Fibroblast of villous mesenchyme (primary cell): ENCODE results near the gene TNC. TPM values are rescaled to one million over a fixed set of nuclear protein-coding genes. Genes with fewer than 3 reads are reported as not detected.
A peak's percentile ranks its signal among the peaks of the same experiment; 100 is the strongest.

ENCODE experiments used
- DNase-seq: peaks from one replicate; pipeline ENCODE4 v3.0.0-alpha.2; 2010; ENCODE audit warnings: low read depth
- H3K4me3 ChIP-seq: 2 replicates; pipeline ENCODE4 v1.5.1; 2011; ENCODE audit warnings: low read depth, mild to moderate bottlenecking, low read length
- total RNA-seq: library from RNA; depleted of rRNA; stranded (reverse); fragments of >200 nt; gene quantifications from 2 replicates; pipeline ENCODE4 v1.2.3, GENCODE V29; 2012
- TF ChIP-seq, protein P1 (sequence below): IDR thresholded peaks from 2 replicates; pipeline ENCODE4 v1.5.1; 2012; ENCODE audit warnings: low read depth, mild to moderate bottlenecking, low read length; ENCODE audit not compliant: insufficient read depth

The TNC gene
- total RNA-seq, 1 donor = 371 TPM

DNA sequence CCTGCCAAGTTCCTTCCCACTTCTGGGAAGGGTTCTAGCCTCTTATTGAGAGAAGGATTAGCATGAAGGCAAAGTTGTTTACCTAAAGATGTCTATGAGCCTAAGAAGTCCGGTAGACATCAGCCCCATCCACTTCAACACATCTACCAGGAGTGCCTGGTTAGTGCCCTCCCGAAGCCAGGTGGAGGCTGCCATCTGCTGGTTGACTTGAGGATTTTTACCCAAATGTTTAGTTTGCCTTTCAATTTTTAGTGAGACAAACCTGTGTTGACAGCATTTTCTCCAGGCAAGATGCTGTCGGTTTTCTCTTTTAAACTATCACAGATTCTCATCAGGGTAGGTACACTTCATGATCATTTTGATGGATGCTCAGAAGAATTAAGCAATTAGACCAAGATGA lies 104.0 kb downstream of the TNC start:
- DNase-seq = peak; percentile 78
- TF ChIP-seq, protein P1, sequence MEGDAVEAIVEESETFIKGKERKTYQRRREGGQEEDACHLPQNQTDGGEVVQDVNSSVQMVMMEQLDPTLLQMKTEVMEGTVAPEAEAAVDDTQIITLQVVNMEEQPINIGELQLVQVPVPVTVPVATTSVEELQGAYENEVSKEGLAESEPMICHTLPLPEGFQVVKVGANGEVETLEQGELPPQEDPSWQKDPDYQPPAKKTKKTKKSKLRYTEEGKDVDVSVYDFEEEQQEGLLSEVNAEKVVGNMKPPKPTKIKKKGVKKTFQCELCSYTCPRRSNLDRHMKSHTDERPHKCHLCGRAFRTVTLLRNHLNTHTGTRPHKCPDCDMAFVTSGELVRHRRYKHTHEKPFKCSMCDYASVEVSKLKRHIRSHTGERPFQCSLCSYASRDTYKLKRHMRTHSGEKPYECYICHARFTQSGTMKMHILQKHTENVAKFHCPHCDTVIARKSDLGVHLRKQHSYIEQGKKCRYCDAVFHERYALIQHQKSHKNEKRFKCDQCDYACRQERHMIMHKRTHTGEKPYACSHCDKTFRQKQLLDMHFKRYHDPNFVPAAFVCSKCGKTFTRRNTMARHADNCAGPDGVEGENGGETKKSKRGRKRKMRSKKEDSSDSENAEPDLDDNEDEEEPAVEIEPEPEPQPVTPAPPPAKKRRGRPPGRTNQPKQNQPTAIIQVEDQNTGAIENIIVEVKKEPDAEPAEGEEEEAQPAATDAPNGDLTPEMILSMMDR = peak; percentile 77
- H3K4me3 ChIP-seq = no peak overlapping the region

DNA sequence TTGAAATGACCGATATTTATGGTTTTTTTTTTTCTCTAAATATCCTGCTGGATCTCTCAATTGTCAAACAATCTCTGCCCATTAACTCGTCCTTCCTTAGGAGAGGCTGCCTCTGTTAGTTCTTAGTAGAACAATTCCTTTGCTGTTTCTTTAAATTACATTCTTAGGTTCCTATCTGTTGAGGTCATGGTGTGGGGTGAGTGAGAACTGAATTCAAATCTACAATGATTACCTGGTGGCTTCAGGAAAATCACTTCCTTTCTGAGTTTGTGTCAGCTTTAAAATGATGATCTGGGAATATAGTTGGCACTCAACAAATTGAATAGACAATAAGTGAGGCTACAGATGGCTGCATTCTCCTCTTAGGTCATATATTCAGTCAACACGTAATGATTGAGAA lies 105.5 kb downstream of the TNC start:
- TF ChIP-seq, protein P1 = no peak
- no peak overlapping the region for H3K4me3 ChIP-seq
- DNase-seq = no peak

DNA sequence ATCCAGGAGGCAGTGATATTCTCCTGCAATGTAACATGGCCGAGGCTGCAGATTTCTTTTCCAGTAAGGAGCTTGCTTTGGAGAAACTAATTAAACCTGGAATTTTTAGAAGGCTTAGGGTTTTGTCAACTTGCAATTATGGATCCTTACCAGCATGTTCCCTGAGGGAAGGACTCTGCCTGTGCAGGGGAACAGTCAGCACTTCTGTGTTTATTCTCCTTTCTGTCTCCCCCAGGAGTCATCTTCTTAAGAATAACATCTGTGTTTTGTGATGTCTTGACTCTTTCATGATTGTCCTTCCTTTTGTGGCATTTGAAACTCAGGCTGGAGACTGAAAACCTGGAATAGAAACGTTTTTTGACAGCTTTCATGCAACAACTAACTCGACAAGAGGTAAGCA lies 107.1 kb downstream of the TNC start:
- TF ChIP-seq, protein P1 = no peak
- no peak overlapping the region for H3K4me3 ChIP-seq

GRCh38 chr9:115008536-115009270 lies 109.3 kb downstream of the TNC start:
- TF ChIP-seq, protein P1 = no peak
- DNase-seq = peak; percentile 86
- H3K4me3 ChIP-seq = no peak overlapping the region

More for the DNA sequence above, 107.1 kb downstream of the TNC start:
- no peak for DNase-seq

DNA sequence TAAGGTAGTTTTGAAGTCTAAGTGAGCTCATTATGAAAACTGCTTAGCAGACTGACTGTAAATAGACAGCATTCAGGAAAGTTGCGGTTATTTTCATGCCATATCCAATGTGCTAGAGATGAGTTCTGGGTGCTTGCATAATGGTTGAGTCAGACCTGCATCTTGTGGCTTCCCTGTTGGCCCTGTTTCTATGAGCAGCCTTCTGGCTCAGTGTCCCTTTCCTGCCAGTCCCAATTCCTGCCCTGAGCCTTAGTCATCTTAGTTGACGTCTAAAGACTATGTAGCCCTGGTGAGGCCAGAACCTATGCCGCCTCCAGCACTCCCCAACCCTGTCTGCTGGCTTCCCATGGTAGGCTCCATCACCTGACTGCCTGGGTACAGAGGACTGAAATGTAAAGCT lies 111.3 kb downstream of the TNC start:
- H3K4me3 ChIP-seq = no peak overlapping the region
- TF ChIP-seq, protein P1 = no peak
- peak; percentile 65 for DNase-seq

GRCh38 chr9:115005322-115005721 lies 112.6 kb downstream of the TNC start:
- no peak overlapping the region for H3K4me3 ChIP-seq
- TF ChIP-seq, protein P1 = no peak
- no peak for DNase-seq

DNA sequence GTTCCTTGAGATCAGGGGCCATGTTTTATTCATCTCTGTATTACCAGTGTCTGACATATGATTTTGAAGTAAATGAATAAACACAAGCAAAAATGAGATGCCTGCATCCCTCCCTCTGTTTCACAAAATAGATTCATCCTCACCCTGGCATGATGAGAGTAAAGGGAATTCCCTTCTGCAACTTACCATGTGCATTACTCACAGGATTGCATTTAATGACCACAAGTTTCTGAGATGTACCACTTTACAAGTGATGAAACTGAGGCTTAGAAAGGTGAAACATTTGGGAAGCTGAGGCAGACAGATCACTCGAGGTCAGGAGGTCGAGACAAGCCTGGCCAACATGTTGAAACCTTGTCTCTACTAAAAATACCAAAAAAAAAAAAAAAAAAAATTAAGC lies 113.4 kb downstream of the TNC start:
- TF ChIP-seq, protein P1 = no peak
- no peak overlapping the region for H3K4me3 ChIP-seq
- DNase-seq = no peak
